ENCODE measurements around the gene TPM1. TPM values are rescaled to one million over a fixed set of nuclear protein-coding genes. Genes with fewer than 3 reads are reported as not detected.

The TPM1 gene
- total and polyA plus RNA-seq, 2 donors (not counting 1 experiment from before 2014, with no cell fraction given) = 224 to 1,732 TPM

- no peaks in the 10 kb centered on the region for H3K27me3 ChIP-seq (ENCODE audit: control insufficient read depth, insufficient read depth, low read length)
- no peak overlapping the region for H3K4me2 ChIP-seq (ENCODE audit: extremely low read depth, insufficient read depth, low read length)
- H2AFZ ChIP-seq (ENCODE audit: low read length) = no peak overlapping the region
- no peak for TF ChIP-seq CTCF (conservative IDR thresholded peaks at IDR 0.05 in 1 of 2, IDR thresholded peaks at IDR 0.05 in 1 of 2; ENCODE audit: low read depth in 1 of 2, low read length in 2 of 2)
- no peak for TF ChIP-seq EZH2 (IDR thresholded peaks at IDR 0.05; ENCODE audit: low read length, missing control alignments)
- H4K20me1 ChIP-seq (ENCODE audit: control insufficient read depth, extremely low read depth, insufficient read depth, low read length) = no peaks in the 10 kb centered on the region
- DNase-seq (ENCODE audit: low read depth in 2 of 2) = peak; percentile 84 to 95
- no peak overlapping the region for H3K4me3 ChIP-seq (replicated peaks in 1 of 4; ENCODE audit: control extremely low read depth in 1 of 4, insufficient read depth in 1 of 4, low read depth in 3 of 4, low read length in 4 of 4)
- no peak overlapping the region for H3K27ac ChIP-seq (ENCODE audit: insufficient read depth, low read length)
- no peaks in the 10 kb centered on the region for H3K9me3 ChIP-seq (ENCODE audit: control insufficient read depth, insufficient read depth, low read depth, low read length)
- H3K36me3 ChIP-seq (ENCODE audit: control insufficient read depth, insufficient read depth, low read length) = no peaks in the 10 kb centered on the region
- peaks cover 31% of the 10 kb centered on the region for H3K4me1 ChIP-seq (ENCODE audit: control insufficient read depth, extremely low read depth, insufficient read depth, low read length)
- H3K79me2 ChIP-seq (ENCODE audit: control insufficient read depth, insufficient read depth, low read length) = no peaks in the 10 kb centered on the region
- H3K9ac ChIP-seq (ENCODE audit: insufficient read depth, low read length) = no peak overlapping the region
Observed at GRCh38 chr15:63019511-63020109, 22.9 kb upstream of the TPM1 start.

GRCh38 chr15:63020128-63020527, 22.4 kb upstream of the TPM1 start:
- Histone ChIP-seq H4K20me1 (ENCODE audit: control insufficient read depth, extremely low read depth, insufficient read depth, low read length) (no peaks in the 10 kb centered on the region), H3K27ac (ENCODE audit: insufficient read depth, low read length) (no peak overlapping the region), H3K36me3 (ENCODE audit: control insufficient read depth, insufficient read depth, low read length) (no peaks in the 10 kb centered on the region), H3K9me3 (ENCODE audit: control insufficient read depth, insufficient read depth, low read depth, low read length) (no peaks in the 10 kb centered on the region), H3K27me3 (ENCODE audit: control insufficient read depth, insufficient read depth, low read length) (no peaks in the 10 kb centered on the region), H2AFZ (ENCODE audit: low read length) (no peak overlapping the region), H3K9ac (ENCODE audit: insufficient read depth, low read length) (no peak overlapping the region), H3K4me3 (replicated peaks in 1 of 4; ENCODE audit: control extremely low read depth in 1 of 4, insufficient read depth in 1 of 4, low read depth in 3 of 4, low read length in 4 of 4) (no peak overlapping the region), H3K79me2 (ENCODE audit: control insufficient read depth, insufficient read depth, low read length) (no peaks in the 10 kb centered on the region), H3K4me2 (ENCODE audit: extremely low read depth, insufficient read depth, low read length) (no peak overlapping the region), H3K4me1 (ENCODE audit: control insufficient read depth, extremely low read depth, insufficient read depth, low read length) (peaks cover 26% of the 10 kb centered on the region)
- no peak for TF ChIP-seq CTCF (conservative IDR thresholded peaks at IDR 0.05 in 1 of 2, IDR thresholded peaks at IDR 0.05 in 1 of 2; ENCODE audit: low read depth in 1 of 2, low read length in 2 of 2)
- TF ChIP-seq EZH2 (IDR thresholded peaks at IDR 0.05; ENCODE audit: low read length, missing control alignments) = no peak
- no peak for DNase-seq (ENCODE audit: low read depth in 2 of 2)

- no peak overlapping the region for H3K9ac ChIP-seq (ENCODE audit: insufficient read depth, low read length)
- no peaks in the 10 kb centered on the region for H3K9me3 ChIP-seq (ENCODE audit: control insufficient read depth, insufficient read depth, low read depth, low read length)
- H2AFZ ChIP-seq (ENCODE audit: low read length) = no peak overlapping the region
- no peaks in the 10 kb centered on the region for H3K79me2 ChIP-seq (ENCODE audit: control insufficient read depth, insufficient read depth, low read length)
- no peak overlapping the region for H3K4me2 ChIP-seq (ENCODE audit: extremely low read depth, insufficient read depth, low read length)
- no peaks in the 10 kb centered on the region for H3K36me3 ChIP-seq (ENCODE audit: control insufficient read depth, insufficient read depth, low read length)
- no peaks in the 10 kb centered on the region for H4K20me1 ChIP-seq (ENCODE audit: control insufficient read depth, extremely low read depth, insufficient read depth, low read length)
- no peak for TF ChIP-seq EZH2 (IDR thresholded peaks at IDR 0.05; ENCODE audit: low read length, missing control alignments)
- TF ChIP-seq CTCF (conservative IDR thresholded peaks at IDR 0.05 in 1 of 2, IDR thresholded peaks at IDR 0.05 in 1 of 2; ENCODE audit: low read depth in 1 of 2, low read length in 2 of 2) = no peak
- no peaks in the 10 kb centered on the region for H3K27me3 ChIP-seq (ENCODE audit: control insufficient read depth, insufficient read depth, low read length)
- no peak overlapping the region for H3K4me3 ChIP-seq (replicated peaks in 1 of 4; ENCODE audit: control extremely low read depth in 1 of 4, insufficient read depth in 1 of 4, low read depth in 3 of 4, low read length in 4 of 4)
- peaks cover 21% of the 10 kb centered on the region for H3K4me1 ChIP-seq (ENCODE audit: control insufficient read depth, extremely low read depth, insufficient read depth, low read length)
- no peak for DNase-seq (ENCODE audit: low read depth in 2 of 2)
- H3K27ac ChIP-seq (ENCODE audit: insufficient read depth, low read length) = no peak overlapping the region
Observed at GRCh38 chr15:63020759-63021430, 21.7 kb upstream of the TPM1 start.
